ENCODE measurements around the gene KYAT1.

KYAT1 gene

GRCh38 chr9:128809036-128809599 lies 72.6 kb downstream of the KYAT1 start:
- TF ChIP-seq CTCF (IDR thresholded peaks at IDR 0.05; ENCODE audit: borderline replicate concordance, extremely low read depth, low read length, poor library complexity, severe bottlenecking) (no peak), EZH2 (IDR thresholded peaks at IDR 0.05; ENCODE audit: borderline replicate concordance, low read depth, low read length, severe bottlenecking) (no peak)
- Histone ChIP-seq H4K20me1 (ENCODE audit: insufficient read depth, low read length) (no peaks in the 10 kb centered on the region), H3K27me3 (ENCODE audit: insufficient read depth, low read length, poor library complexity) (no peaks in the 10 kb centered on the region), H3K79me2 (ENCODE audit: insufficient read depth, low read length) (no peaks in the 10 kb centered on the region), H3K9me3 (ENCODE audit: insufficient read depth, low read length, severe bottlenecking) (no peaks in the 10 kb centered on the region), H3K4me3 (ENCODE audit: low read depth in 1 of 2, low read length in 2 of 2) (no peak overlapping the region), H3K27ac (ENCODE audit: low read length) (no peak overlapping the region), H2AFZ (ENCODE audit: low read depth, low read length) (no peak overlapping the region), H3K4me2 (ENCODE audit: insufficient read depth, low read length) (no peak overlapping the region), H3K9ac (ENCODE audit: low read depth, low read length) (no peak overlapping the region), H3K36me3 (ENCODE audit: insufficient read depth, low read length) (peaks cover 47% of the 10 kb centered on the region), H3K4me1 (ENCODE audit: insufficient read depth, low read length) (no peaks in the 10 kb centered on the region)
- DNase-seq (no peak), ATAC-seq (ENCODE audit: insufficient read depth, low read depth) (no peak)

- Histone ChIP-seq H3K9me3 (ENCODE audit: insufficient read depth, low read length, severe bottlenecking) (no peaks in the 10 kb centered on the region), H2AFZ (ENCODE audit: low read depth, low read length) (no peak overlapping the region), H3K79me2 (ENCODE audit: insufficient read depth, low read length) (no peaks in the 10 kb centered on the region), H3K4me1 (ENCODE audit: insufficient read depth, low read length) (no peaks in the 10 kb centered on the region), H4K20me1 (ENCODE audit: insufficient read depth, low read length) (no peaks in the 10 kb centered on the region), H3K27ac (ENCODE audit: low read length) (no peak overlapping the region), H3K36me3 (ENCODE audit: insufficient read depth, low read length) (peaks cover 53% of the 10 kb centered on the region), H3K9ac (ENCODE audit: low read depth, low read length) (no peak overlapping the region), H3K4me2 (ENCODE audit: insufficient read depth, low read length) (no peak overlapping the region), H3K4me3 (ENCODE audit: low read depth in 1 of 2, low read length in 2 of 2) (no peak overlapping the region), H3K27me3 (ENCODE audit: insufficient read depth, low read length, poor library complexity) (no peaks in the 10 kb centered on the region)
- DNase-seq (no peak), ATAC-seq (ENCODE audit: insufficient read depth, low read depth) (no peak)
- TF ChIP-seq EZH2 (IDR thresholded peaks at IDR 0.05; ENCODE audit: borderline replicate concordance, low read depth, low read length, severe bottlenecking): no peak
- TF ChIP-seq CTCF (IDR thresholded peaks at IDR 0.05; ENCODE audit: borderline replicate concordance, extremely low read depth, low read length, poor library complexity, severe bottlenecking): no peak
Measured at GRCh38 chr9:128808543-128808942, 73.2 kb downstream of the KYAT1 start.

GRCh38 chr9:128807827-128808226 lies 73.9 kb downstream of the KYAT1 start:
- peaks cover 60% of the 10 kb centered on the region for H3K36me3 ChIP-seq (ENCODE audit: insufficient read depth, low read length)
- no peak for ATAC-seq (ENCODE audit: insufficient read depth, low read depth)
- TF ChIP-seq CTCF (IDR thresholded peaks at IDR 0.05; ENCODE audit: borderline replicate concordance, extremely low read depth, low read length, poor library complexity, severe bottlenecking) (no peak), EZH2 (IDR thresholded peaks at IDR 0.05; ENCODE audit: borderline replicate concordance, low read depth, low read length, severe bottlenecking) (no peak)

More at GRCh38 chr9:128807827-128808226, 73.9 kb downstream of the KYAT1 start:
- Histone ChIP-seq H3K9ac (ENCODE audit: low read depth, low read length) (no peak overlapping the region), H3K4me3 (ENCODE audit: low read depth in 1 of 2, low read length in 2 of 2) (no peak overlapping the region), H3K27me3 (ENCODE audit: insufficient read depth, low read length, poor library complexity) (no peaks in the 10 kb centered on the region), H2AFZ (ENCODE audit: low read depth, low read length) (no peak overlapping the region), H4K20me1 (ENCODE audit: insufficient read depth, low read length) (no peaks in the 10 kb centered on the region), H3K9me3 (ENCODE audit: insufficient read depth, low read length, severe bottlenecking) (no peaks in the 10 kb centered on the region), H3K4me1 (ENCODE audit: insufficient read depth, low read length) (no peaks in the 10 kb centered on the region), H3K27ac (ENCODE audit: low read length) (no peak overlapping the region), H3K79me2 (ENCODE audit: insufficient read depth, low read length) (no peaks in the 10 kb centered on the region), H3K4me2 (ENCODE audit: insufficient read depth, low read length) (no peak overlapping the region)
- DNase-seq: no peak

Measured in DND-41 (cell line).